ENCODE results near the gene KCNIP3. TPM values are rescaled to one million over a fixed set of nuclear protein-coding genes. Genes with fewer than 3 reads are reported as not detected.

KCNIP3 gene
- total RNA-seq, 1 donor from 2014 or later, result 0.64 TPM

GRCh38 chr2:95278051-95278471, 19.1 kb upstream of the KCNIP3 start:
- Histone ChIP-seq H3K4me2 (no peak overlapping the region), H3K27me3 (no peaks in the 10 kb centered on the region), H2AFZ (replicated peaks) (no peak overlapping the region), H3K4me1 (no peaks in the 10 kb centered on the region), H3F3A (ENCODE audit: low read depth) (no peaks in the 10 kb centered on the region), H3K9ac (no peak overlapping the region), H4K20me1 (ENCODE audit: low read depth) (no peaks in the 10 kb centered on the region), H3K4me3 (no peak overlapping the region), H3K36me3 (no peaks in the 10 kb centered on the region), H3K27ac (no peak overlapping the region), H3K9me3 (ENCODE audit: low read depth) (no peaks in the 10 kb centered on the region), H3K79me2 (ENCODE audit: low read depth) (no peaks in the 10 kb centered on the region)
- Mint-ChIP-seq H3K4me1 (no peaks in the 10 kb centered on the region), H3K36me3 (no peaks in the 10 kb centered on the region), H3K9me3 (no peaks in the 10 kb centered on the region), H3K4me3 (no peak overlapping the region), H3K27ac (no peak overlapping the region), H3K27me3 (ENCODE audit: insufficient read depth, low read depth) (peaks cover 3% of the 10 kb centered on the region)
- TF ChIP-seq EZH2 (IDR thresholded peaks at IDR 0.05), result no peak
- no peak for DNase-seq (ENCODE audit: low spot score)

GRCh38 chr2:95278637-95279225, 18.4 kb upstream of the KCNIP3 start:
- peaks cover 2% of the 10 kb centered on the region for H3K4me1 Mint-ChIP-seq
- no peaks in the 10 kb centered on the region for H3K36me3 Mint-ChIP-seq
- TF ChIP-seq EZH2phosphoT487 (IDR thresholded peaks at IDR 0.05), result no peak
- Histone ChIP-seq H2AFZ (replicated peaks) (no peak overlapping the region), H3K27ac (no peak overlapping the region), H3K4me3 (no peak overlapping the region), H3K4me2 (no peak overlapping the region), H3K4me1 (no peaks in the 10 kb centered on the region), H3F3A (ENCODE audit: low read depth) (no peaks in the 10 kb centered on the region), H3K79me2 (ENCODE audit: low read depth) (no peaks in the 10 kb centered on the region), H3K27me3 (no peaks in the 10 kb centered on the region), H3K36me3 (no peaks in the 10 kb centered on the region), H3K9ac (no peak overlapping the region), H4K20me1 (ENCODE audit: low read depth) (no peaks in the 10 kb centered on the region), H3K9me3 (ENCODE audit: low read depth) (no peaks in the 10 kb centered on the region)
- no peak for DNase-seq (ENCODE audit: low spot score)
- peaks cover 6% of the 10 kb centered on the region for H3K27me3 Mint-ChIP-seq (ENCODE audit: insufficient read depth, low read depth)
- H3K4me3 Mint-ChIP-seq, result no peak overlapping the region
- peaks cover 2% of the 10 kb centered on the region for H3K9me3 Mint-ChIP-seq
- no peak overlapping the region for H3K27ac Mint-ChIP-seq

GRCh38 chr2:95279435-95280035, 17.6 kb upstream of the KCNIP3 start:
- Mint-ChIP-seq H3K4me3 (no peak overlapping the region), H3K27ac (no peak overlapping the region), H3K27me3 (ENCODE audit: insufficient read depth, low read depth) (peaks cover 8% of the 10 kb centered on the region), H3K4me1 (peaks cover 2% of the 10 kb centered on the region), H3K36me3 (no peaks in the 10 kb centered on the region), H3K9me3 (peaks cover 2% of the 10 kb centered on the region)
- no peaks in the 10 kb centered on the region for H3K9me3 ChIP-seq (ENCODE audit: low read depth)
- TF ChIP-seq EZH2phosphoT487 (IDR thresholded peaks at IDR 0.05) (no peak), EZH2 (IDR thresholded peaks at IDR 0.05) (no peak), CTCF (IDR thresholded peaks at IDR 0.05) (no peak)
- no peak overlapping the region for H3K4me2 ChIP-seq
- no peak overlapping the region for H3K4me3 ChIP-seq
- no peaks in the 10 kb centered on the region for H3K79me2 ChIP-seq (ENCODE audit: low read depth)
- no peak for DNase-seq (ENCODE audit: low spot score)
- no peak overlapping the region for H3K9ac ChIP-seq
- H3F3A ChIP-seq (ENCODE audit: low read depth), result no peaks in the 10 kb centered on the region
- no peaks in the 10 kb centered on the region for H3K36me3 ChIP-seq
- H3K4me1 ChIP-seq, result no peaks in the 10 kb centered on the region
- no peaks in the 10 kb centered on the region for H3K27me3 ChIP-seq
- H4K20me1 ChIP-seq (ENCODE audit: low read depth), result no peaks in the 10 kb centered on the region
- no peak overlapping the region for H3K27ac ChIP-seq
- H2AFZ ChIP-seq (replicated peaks), result no peak overlapping the region

- DNase-seq (ENCODE audit: low spot score), result no peak
- Histone ChIP-seq H3K79me2 (ENCODE audit: low read depth) (no peaks in the 10 kb centered on the region), H3K9ac (no peak overlapping the region), H3F3A (ENCODE audit: low read depth) (no peaks in the 10 kb centered on the region), H2AFZ (replicated peaks) (no peak overlapping the region), H3K36me3 (no peaks in the 10 kb centered on the region), H3K4me1 (no peaks in the 10 kb centered on the region), H3K27ac (no peak overlapping the region), H3K4me3 (no peak overlapping the region), H3K27me3 (no peaks in the 10 kb centered on the region), H3K4me2 (no peak overlapping the region), H3K9me3 (ENCODE audit: low read depth) (no peaks in the 10 kb centered on the region), H4K20me1 (ENCODE audit: low read depth) (no peaks in the 10 kb centered on the region)
- H3K4me1 Mint-ChIP-seq, result peaks cover 2% of the 10 kb centered on the region
- TF ChIP-seq EZH2phosphoT487 (IDR thresholded peaks at IDR 0.05) (no peak), CTCF (IDR thresholded peaks at IDR 0.05) (no peak), EZH2 (IDR thresholded peaks at IDR 0.05) (no peak)
- H3K9me3 Mint-ChIP-seq, result peaks cover 2% of the 10 kb centered on the region
- peaks cover 7% of the 10 kb centered on the region for H3K27me3 Mint-ChIP-seq (ENCODE audit: insufficient read depth, low read depth)
- H3K36me3 Mint-ChIP-seq, result no peaks in the 10 kb centered on the region
- no peak overlapping the region for H3K4me3 Mint-ChIP-seq
- H3K27ac Mint-ChIP-seq, result no peak overlapping the region
These were observed 16.1 kb upstream of the KCNIP3 start for GRCh38 chr2:95281071-95281470.

All from neural progenitor cell (in vitro differentiated cells).